GM03348 (cell line): ENCODE data around the gene USP17L15.
"Not testable (repeated sequence)": the region's sequence is repeated elsewhere in the genome, so short reads cannot be mapped to it uniquely, and the experiment has no call there.

ENCODE experiments used
- DNase-seq: peaks from one replicate; pipeline ENCODE4 v3.0.0; 2012; ENCODE audit warnings: low spot score

Gene USP17L15, protein sequence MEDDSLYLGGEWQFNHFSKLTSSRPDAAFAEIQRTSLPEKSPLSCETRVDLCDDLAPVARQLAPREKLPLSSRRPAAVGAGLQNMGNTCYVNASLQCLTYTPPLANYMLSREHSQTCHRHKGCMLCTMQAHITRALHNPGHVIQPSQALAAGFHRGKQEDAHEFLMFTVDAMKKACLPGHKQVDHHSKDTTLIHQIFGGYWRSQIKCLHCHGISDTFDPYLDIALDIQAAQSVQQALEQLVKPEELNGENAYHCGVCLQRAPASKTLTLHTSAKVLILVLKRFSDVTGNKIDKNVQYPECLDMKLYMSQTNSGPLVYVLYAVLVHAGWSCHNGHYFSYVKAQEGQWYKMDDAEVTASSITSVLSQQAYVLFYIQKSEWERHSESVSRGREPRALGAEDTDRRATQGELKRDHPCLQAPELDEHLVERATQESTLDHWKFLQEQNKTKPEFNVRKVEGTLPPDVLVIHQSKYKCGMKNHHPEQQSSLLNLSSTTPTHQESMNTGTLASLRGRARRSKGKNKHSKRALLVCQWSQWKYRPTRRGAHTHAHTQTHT

DNA sequence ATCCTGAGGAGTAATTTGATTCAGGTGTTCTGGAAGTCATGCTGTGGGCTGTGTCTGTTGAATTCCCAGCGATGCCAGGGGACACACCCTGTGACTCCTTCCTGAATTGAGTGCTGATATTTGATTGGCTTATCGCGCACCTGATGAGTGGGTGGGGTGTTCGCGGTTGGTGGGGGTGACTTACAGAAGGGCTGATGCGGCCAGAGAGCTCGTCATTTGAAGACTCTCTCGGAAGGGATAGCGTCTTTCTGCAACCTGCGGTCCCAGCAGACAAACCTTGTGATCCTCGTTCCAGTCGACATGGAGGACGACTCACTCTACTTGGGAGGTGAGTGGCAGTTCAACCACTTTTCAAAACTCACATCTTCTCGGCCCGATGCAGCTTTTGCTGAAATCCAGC is at the start of gene USP17L15:
Gene USP17L15 (plus strand): TSS at position 301 of the 400 bp plus-strand sequence. CDS start 0 bp downstream, at position 301.
- not testable (repeated sequence) for DNase-seq

DNA sequence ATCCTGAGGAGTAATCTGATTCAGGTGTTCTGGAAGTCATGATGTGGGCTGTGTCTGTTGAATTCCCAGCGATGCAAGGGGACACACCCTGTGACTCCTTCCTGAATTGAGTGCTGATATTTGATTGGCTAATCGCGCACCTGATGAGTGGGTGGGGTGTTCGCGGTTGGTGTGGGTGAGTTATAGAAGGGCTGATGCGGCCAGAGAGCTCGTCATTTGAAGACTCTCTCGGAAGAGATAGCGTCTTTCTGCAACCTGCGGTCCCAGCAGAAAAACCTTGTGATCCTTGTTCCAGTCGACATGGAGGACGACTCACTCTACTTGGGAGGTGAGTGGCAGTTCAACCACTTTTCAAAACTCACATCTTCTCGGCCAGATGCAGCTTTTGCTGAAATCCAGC is 23.8 kb upstream of the USP17L15 start, which contains the start of gene USP17L10:
Gene USP17L10 (plus strand): TSS at position 301 of the 400 bp plus-strand sequence. CDS start 0 bp downstream, at position 301.
- not testable (repeated sequence) for DNase-seq

DNA sequence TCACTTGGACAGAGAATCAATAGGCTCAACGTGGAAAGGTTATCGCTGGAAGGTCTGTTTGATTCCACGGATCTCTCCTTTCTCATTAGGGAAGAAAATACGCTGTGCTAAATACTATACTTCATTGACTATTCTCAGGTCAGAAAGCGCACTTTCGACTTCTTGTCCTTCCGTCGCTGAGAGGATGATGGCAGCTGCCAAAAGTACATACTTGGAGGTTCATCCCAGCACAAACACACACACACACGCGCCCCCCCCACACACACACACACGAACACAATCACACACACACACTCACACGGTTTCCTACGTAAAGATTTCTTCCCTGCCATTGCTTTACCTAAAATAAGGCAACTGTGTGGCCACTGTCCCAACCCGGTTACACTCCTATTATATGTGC is 19.5 kb upstream of the USP17L15 start:
- DNase-seq = not testable (repeated sequence)

DNA sequence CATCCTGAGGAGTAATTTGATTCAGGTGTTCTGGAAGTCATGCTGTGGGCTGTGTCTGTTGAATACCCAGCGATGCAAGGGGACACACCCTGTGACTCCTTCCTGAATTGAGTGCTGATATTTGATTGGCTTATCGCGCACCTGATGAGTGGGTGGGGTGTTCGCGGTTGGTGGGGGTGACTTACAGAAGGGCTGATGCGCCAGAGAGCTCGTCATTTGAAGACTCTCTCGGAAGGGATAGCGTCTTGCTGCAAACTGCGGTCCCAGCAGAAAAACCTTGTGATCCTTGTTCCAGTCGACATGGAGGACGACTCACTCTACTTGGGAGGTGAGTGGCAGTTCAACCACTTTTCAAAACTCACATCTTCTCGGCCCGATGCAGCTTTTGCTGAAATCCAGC is 19.1 kb upstream of the USP17L15 start, which contains the start of gene USP17L11:
Gene USP17L11 (plus strand): TSS at position 301 of the 400 bp plus-strand sequence. CDS start 0 bp downstream, at position 301.
- not testable (repeated sequence) for DNase-seq

DNA sequence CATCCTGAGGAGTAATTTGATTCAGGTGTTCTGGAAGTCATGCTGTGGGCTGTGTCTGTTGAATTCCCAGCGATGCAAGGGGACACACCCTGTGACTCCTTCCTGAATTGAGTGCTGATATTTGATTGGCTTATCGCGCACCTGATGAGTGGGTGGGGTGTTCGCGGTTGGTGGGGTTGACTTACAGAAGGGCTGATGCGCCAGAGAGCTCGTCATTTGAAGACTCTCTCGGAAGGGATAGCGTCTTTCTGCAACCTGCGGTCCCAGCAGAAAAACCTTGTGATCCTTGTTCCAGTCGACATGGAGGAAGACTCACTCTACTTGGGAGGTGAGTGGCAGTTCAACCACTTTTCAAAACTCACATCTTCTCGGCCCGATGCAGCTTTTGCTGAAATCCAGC is 14.3 kb upstream of the USP17L15 start, which contains the start of gene USP17L12:
Gene USP17L12 (plus strand): TSS at position 301 of the 400 bp plus-strand sequence. CDS start 0 bp downstream, at position 301.
- DNase-seq = not testable (repeated sequence)

DNA sequence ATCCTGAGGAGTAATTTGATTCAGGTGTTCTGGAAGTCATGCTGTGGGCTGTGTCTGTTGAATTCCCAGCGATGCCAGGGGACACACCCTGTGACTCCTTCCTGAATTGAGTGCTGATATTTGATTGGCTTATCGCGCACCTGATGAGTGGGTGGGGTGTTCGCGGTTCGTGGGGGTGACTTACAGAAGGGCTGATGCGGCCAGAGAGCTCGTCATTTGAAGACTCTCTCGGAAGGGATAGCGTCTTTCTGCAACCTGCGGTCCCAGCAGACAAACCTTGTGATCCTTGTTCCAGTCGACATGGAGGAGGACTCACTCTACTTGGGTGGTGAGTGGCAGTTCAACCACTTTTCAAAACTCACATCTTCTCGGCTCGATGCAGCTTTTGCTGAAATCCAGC is 9.6 kb upstream of the USP17L15 start, which contains the start of gene USP17L13:
Gene USP17L13 (plus strand): TSS at position 301 of the 400 bp plus-strand sequence. CDS start 0 bp downstream, at position 301.
- not testable (repeated sequence) for DNase-seq

DNA sequence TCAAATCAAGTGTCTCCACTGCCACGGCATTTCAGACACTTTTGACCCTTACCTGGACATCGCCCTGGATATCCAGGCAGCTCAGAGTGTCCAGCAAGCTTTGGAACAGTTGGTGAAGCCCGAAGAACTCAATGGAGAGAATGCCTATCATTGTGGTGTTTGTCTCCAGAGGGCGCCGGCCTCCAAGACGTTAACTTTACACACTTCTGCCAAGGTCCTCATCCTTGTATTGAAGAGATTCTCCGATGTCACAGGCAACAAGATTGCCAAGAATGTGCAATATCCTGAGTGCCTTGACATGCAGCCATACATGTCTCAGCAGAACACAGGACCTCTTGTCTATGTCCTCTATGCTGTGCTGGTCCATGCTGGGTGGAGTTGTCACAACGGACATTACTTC is 3.9 kb upstream of the USP17L15 start:
- not testable (repeated sequence) for DNase-seq

DNA sequence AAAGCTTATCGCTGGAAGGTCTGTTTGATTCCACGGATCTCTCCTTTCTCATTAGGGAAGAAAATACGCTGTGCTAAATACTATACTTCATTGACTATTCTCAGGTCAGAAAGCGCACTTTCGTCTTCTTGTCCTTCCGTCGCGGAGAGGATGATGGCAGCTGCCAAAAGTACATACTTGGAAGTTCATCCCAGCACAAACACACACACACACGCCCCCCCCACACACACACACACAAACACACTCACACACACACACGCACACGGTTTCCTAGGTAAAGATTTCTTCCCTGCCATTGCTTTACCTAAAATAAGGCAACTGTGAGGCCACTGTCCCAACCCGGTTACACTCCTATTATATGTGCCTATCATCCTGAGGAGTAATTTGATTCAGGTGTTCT is 4.3 kb downstream of the USP17L15 start:
- not testable (repeated sequence) for DNase-seq

DNA sequence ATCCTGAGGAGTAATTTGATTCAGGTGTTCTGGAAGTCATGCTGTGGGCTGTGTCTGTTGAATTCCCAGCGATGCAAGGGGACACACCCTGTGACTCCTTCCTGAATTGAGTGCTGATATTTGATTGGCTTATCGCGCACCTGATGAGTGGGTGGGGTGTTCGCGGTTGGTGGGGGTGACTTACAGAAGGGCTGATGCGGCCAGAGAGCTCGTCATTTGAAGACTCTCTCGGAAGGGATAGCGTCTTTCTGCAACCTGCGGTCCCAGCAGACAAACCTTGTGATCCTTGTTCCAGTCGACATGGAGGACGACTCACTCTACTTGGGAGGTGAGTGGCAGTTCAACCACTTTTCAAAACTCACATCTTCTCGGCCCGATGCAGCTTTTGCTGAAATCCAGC is 9.4 kb downstream of the USP17L15 start, which contains the start of gene USP17L17:
Gene USP17L17 (plus strand): TSS at position 301 of the 400 bp plus-strand sequence. CDS start 0 bp downstream, at position 301.
- not testable (repeated sequence) for DNase-seq

DNA sequence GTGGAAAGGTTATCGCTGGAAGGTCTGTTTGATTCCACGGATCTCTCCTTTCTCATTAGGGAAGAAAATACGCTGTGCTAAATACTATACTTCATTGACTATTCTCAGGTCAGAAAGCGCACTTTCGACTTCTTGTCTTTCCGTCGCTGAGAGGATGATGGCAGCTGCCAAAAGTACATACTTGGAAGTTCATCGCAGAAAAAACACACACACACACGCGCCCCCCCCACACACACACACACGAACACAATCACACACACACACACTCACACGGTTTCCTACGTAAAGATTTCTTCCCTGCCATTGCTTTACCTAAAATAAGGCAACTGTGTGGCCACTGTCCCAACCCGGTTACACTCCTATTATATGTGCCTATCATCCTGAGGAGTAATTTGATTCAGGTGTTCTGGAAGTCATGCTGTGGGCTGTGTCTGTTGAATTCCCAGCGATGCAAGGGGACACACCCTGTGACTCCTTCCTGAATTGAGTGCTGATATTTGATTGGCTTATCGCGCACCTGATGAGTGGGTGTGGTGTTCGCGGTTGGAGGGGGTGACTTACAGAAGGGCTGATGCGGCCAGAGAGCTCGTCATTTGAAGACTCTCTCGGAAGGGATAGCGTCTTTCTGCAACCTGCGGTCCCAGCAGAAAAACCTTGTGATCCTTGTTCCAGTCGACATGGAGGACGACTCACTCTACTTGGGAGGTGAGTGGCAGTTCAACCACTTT is 13.9 kb downstream of the USP17L15 start, which contains the start of gene USP17L18:
Gene USP17L18 (plus strand): TSS at position 678 of the 728 bp plus-strand sequence. CDS start 0 bp downstream, at position 678.
- not testable (repeated sequence) for DNase-seq

DNA sequence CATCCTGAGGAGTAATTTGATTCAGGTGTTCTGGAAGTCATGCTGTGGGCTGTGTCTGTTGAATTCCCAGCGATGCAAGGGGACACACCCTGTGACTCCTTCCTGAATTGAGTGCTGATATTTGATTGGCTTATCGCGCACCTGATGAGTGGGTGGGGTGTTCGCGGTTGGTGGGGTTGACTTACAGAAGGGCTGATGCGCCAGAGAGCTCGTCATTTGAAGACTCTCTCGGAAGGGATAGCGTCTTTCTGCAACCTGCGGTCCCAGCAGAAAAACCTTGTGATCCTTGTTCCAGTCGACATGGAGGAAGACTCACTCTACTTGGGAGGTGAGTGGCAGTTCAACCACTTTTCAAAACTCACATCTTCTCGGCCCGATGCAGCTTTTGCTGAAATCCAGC is 18.9 kb downstream of the USP17L15 start, which contains the start of gene USP17L19:
Gene USP17L19 (plus strand): TSS at position 301 of the 400 bp plus-strand sequence. CDS start 0 bp downstream, at position 301.
- not testable (repeated sequence) for DNase-seq

DNA sequence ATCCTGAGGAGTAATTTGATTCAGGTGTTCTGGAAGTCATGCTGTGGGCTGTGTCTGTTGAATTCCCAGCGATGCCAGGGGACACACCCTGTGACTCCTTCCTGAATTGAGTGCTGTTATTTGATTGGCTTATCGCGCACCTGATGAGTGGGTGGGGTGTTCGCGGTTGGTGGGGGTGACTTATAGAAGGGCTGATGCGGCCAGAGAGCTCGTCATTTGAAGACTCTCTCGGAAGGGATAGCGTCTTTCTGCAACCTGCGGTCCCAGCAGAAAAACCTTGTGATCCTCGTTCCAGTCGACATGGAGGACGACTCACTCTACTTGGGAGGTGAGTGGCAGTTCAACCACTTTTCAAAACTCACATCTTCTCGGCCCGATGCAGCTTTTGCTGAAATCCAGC is 23.6 kb downstream of the USP17L15 start, which contains the start of gene USP17L20:
Gene USP17L20 (plus strand): TSS at position 301 of the 400 bp plus-strand sequence. CDS start 0 bp downstream, at position 301.
- DNase-seq = not testable (repeated sequence)

DNA sequence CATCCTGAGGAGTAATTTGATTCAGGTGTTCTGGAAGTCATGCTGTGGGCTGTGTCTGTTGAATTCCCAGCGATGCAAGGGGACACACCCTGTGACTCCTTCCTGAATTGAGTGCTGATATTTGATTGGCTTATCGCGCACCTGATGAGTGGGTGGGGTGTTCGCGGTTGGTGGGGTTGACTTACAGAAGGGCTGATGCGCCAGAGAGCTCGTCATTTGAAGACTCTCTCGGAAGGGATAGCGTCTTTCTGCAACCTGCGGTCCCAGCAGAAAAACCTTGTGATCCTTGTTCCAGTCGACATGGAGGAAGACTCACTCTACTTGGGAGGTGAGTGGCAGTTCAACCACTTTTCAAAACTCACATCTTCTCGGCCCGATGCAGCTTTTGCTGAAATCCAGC is 28.4 kb downstream of the USP17L15 start, which contains the start of gene USP17L21:
Gene USP17L21 (plus strand): TSS at position 301 of the 400 bp plus-strand sequence. CDS start 0 bp downstream, at position 301.
- DNase-seq = not testable (repeated sequence)

DNA sequence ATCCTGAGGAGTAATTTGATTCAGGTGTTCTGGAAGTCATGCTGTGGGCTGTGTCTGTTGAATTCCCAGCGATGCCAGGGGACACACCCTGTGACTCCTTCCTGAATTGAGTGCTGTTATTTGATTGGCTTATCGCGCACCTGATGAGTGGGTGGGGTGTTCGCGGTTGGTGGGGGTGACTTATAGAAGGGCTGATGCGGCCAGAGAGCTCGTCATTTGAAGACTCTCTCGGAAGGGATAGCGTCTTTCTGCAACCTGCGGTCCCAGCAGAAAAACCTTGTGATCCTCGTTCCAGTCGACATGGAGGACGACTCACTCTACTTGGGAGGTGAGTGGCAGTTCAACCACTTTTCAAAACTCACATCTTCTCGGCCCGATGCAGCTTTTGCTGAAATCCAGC is 33.1 kb downstream of the USP17L15 start, which contains the start of gene USP17L22:
Gene USP17L22 (plus strand): TSS at position 301 of the 400 bp plus-strand sequence. CDS start 0 bp downstream, at position 301.
- DNase-seq = not testable (repeated sequence)

DNA sequence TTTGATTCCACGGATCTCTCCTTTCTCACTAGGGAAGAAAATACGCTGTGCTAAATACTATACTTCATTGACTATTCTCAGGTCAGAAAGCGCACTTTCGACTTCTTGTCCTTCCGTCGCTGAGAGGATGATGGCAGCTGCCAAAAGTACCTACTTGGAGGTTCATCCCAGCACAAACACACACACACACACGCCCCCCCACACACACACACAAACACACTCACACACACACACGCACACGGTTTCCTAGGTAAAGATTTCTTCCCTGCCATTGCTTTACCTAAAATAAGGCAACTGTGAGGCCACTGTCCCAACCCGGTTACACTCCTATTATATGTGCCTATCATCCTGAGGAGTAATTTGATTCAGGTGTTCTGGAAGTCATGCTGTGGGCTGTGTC is 37.5 kb downstream of the USP17L15 start:
- DNase-seq = not testable (repeated sequence)
